ENCODE measurements around the gene LARP4. TPM values are rescaled to one million over a fixed set of nuclear protein-coding genes. Genes with fewer than 3 reads are reported as not detected.
A peak's percentile ranks its signal among the peaks of the same experiment; 100 is the strongest.

Gene LARP4
- total RNA-seq, 1 donor from 2014 or later: 46.5 TPM

- no peak for DNase-seq (ENCODE audit: low read depth)
Measured at GRCh38 chr12:50477241-50477832, 76.7 kb downstream of the LARP4 start.

- DNase-seq (ENCODE audit: low read depth): no peak
Measured at GRCh38 chr12:50482571-50482970, 81.9 kb downstream of the LARP4 start.

DNA sequence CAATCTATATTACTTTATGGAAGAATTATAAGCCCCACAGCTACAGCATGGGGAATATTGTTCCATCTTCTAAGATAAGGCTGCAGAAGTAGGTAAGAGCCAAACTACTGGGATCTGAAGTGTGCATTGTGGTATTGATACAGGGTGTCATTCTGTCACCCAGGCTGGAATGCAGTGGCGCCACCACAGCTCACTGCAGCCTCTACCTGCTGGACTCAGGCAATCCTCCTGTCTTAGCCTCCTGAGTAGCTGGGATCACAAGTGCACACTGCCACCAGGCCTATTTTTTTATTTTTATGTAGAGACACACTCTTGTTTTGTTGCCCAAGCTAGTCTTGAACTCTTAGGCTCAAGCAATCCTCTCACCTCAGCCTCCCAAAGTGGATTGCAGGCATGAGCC lies 82.8 kb downstream of the LARP4 start:
- DNase-seq (ENCODE audit: low read depth): no peak

GRCh38 chr12:50488801-50489200 lies 88.1 kb downstream of the LARP4 start:
- DNase-seq (ENCODE audit: low read depth): no peak

DNA sequence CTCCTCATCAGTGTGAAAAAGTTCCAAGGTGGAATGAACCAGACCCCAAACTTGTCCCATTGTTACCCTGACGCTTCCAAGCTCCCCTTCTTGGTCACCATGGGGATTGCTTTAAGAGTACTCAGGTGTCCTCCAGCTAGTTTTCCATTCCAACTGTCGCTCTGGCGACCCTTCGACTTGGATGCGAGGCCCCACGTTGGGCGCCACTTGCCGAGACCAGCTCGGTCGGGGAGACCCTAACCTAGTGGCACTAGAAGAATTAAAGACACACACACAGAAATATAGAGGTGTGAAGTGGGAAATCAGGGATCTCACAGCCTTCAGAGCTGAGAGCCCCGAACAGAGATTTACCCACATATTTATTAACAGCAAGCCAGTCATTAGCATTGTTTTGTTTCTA lies 97.4 kb downstream of the LARP4 start:
- DNase-seq (ENCODE audit: low read depth): peak; percentile 9

DNA sequence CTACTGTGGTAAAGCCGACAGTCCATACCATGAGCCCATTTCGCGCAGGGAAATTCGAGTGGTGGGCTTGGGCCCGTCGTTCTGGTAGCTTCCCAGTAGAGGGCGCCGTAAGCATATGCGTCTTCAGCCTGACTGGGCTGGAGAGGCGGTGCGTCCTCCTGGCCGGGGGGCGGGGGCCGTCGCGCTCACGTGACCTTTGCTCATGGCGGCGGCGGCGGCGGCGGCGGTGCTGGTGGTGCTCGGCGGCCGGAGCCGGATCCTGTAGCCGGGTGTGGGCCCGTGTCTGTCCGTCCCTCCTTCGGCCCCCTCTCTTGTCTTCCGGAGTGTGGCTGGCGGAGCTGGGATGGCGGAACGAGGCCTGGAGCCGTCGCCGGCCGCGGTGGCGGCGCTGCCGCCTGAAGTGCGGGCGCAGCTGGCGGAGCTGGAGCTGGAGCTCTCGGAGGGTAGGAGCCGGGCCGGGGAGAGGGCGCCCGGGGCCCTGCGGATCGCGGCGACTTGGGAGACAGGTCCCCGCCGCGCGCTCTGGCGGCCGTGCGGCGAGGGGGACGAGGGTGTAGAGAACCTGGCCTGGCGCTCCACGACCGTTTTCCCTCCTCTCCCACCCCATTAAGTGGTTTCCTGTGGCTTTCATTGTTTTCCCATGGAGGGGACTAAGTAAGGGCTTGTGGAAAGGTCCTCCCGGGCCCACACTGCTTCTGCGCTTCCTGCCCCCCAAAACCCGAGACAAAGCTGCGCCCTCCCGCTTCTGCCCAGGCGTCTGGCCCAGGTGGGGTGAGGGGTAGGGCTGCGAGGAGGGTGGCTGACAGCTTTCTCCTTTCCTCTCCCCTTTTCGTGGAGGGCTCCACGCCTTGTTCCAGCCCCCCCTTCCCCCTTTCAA lies 104.4 kb downstream of the LARP4 start, which contains the start of gene DIP2B:
Gene DIP2B, plus strand, starts transcription at position 188 of the 877 bp plus-strand sequence. Its CDS starts 156 bp downstream, at position 344.
- peak; percentile 91 for DNase-seq (ENCODE audit: low read depth)

DNA sequence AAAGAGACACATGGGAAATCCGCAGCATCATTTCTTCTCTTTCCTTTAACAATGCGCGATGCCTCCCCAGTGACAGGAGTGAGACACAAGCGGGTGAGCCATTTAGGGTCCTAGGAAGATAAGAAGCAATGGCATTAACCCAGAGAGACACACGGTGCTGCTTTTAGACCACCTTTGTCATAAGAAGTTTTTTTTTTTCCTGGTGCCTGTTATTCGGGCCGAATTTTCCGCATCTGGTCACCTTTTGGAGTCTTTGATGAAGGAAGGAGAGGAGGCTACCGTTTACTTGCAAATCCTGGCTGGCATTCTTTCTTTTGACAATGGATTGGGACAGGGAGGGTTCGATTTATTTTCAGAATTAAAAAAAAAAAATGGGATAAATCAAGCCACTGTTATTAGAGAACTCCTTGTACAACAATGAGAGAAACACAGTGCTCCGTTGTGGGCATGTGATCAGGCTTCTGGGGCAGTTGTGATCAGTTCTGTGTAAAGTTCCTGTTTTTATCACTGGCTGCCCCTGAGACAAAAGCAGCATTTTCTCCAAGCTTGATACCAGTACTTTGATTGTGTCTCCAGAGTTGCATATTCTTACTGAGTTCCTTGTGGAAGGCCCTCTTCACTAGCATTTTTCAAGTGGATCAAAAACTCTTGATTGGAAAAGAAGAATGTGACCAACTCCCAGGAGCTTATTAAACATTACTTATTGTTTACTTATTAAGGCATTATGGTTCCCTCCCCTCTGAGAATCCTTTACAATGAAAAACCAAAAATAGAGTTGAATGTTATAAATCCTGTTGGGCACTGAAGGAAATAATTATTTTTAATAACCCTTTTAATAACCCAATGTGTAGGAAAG lies 105.2 kb downstream of the LARP4 start:
- DNase-seq (ENCODE audit: low read depth): no peak

- DNase-seq (ENCODE audit: low read depth): no peak
Measured at GRCh38 chr12:50506753-50507473, 106.2 kb downstream of the LARP4 start.

GRCh38 chr12:50507474-50507838 lies 106.8 kb downstream of the LARP4 start:
- no peak for DNase-seq (ENCODE audit: low read depth)

GRCh38 chr12:50507930-50508329 lies 107.2 kb downstream of the LARP4 start:
- DNase-seq (ENCODE audit: low read depth): no peak

DNA sequence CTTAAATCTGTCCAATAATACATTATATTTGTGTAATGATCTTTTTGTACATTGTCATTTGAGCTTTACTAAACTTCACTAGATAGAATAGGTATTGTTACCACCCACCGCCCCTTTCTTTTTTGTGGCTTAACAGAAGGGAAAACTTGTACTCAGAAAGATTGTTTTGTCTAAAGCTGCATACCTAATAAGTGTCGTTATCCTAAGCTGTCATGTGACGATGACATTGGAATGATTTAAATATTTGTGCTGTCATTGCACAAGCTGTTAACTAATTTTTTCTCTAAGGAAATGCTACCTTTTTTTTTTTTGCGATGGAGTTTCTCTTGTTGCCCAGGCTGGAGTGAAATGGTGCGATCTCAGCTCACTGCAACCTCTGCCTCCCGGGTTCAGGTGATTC lies 107.7 kb downstream of the LARP4 start:
- DNase-seq (ENCODE audit: low read depth): no peak

DNA sequence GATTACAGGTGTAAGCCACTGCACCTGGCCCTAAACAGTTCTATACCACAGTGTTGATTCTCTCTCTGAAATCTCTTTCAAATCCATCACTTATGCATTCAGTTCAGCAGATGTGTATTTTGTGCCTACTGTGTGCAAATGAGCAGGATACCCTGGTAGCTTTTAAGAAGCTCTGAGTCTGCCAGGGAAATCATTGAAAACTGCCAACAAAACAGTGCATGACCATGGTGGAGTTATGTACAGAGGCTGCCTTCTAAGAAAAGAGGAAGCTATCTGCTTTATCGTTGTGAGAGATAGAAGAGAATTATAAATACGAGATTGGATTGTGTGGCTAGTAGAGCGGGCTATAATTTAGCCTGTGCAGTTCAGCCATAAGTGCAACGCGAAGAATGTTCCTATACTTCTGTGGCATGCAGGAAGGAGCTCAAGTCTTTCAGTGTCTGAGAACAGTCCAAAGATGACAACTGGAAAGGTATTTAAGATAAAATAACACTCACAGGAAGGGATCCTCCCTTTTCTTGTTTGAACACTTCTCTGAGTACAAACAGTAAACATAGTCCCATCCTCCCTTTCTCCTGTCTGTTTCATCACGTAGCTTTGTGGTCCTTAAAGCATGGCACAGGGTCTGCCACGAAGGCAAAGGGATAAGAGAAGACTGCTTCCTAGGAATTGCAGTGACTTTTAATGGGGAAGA lies 108.4 kb downstream of the LARP4 start:
- no peak for DNase-seq (ENCODE audit: low read depth)

- no peak for DNase-seq (ENCODE audit: low read depth)
Measured at GRCh38 chr12:50514526-50515276, 114.0 kb downstream of the LARP4 start.

DNA sequence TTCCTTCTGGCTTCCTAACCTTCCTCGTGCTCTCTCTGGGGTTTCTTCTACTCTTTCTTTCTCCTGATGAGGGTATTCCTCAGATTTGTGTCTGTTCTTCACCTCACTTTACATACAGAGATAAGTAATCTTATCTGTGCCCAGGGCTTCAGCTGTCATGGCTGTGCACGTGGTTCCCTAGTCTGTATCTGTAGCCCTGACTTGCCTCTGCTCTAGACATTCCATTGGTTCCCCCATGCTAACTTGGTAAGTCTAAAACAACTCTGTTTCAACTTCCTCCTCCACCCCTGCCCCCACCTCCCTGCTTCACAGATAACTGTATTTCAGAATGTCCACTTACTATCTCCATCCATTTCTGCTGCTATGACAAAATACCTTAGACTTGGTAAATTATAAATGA lies 114.9 kb downstream of the LARP4 start:
- DNase-seq (ENCODE audit: low read depth): no peak

DNA sequence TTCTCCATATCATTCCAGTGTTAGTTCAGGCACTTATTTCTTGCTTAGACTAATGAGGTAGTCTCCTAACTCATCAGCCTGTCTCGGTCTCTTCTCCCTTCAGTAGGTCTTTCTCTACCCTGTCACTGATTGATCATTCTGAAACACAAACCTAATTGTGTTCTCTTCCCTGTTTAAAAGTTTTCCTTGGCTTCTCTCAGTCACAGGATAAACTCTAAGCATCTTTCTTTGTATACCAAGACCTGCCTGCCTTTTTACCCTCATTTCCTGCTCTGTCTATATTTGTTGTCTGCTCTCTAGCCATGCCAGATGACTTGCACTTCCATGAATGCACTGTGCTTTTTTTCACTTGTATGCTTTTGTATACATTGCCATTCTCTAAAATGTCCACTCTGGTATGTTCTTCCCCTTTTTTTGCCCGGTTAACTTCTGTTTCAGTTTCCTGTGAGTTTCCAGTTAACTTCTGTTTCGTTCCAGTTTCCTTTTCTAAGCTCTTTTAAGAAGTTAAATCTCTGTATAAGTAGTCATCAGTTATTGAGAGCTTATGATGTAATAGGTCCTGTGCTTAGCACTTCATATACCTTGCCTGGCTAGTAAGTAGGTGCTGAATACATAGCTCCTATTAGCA lies 116.8 kb downstream of the LARP4 start:
- no peak for DNase-seq (ENCODE audit: low read depth)

DNA sequence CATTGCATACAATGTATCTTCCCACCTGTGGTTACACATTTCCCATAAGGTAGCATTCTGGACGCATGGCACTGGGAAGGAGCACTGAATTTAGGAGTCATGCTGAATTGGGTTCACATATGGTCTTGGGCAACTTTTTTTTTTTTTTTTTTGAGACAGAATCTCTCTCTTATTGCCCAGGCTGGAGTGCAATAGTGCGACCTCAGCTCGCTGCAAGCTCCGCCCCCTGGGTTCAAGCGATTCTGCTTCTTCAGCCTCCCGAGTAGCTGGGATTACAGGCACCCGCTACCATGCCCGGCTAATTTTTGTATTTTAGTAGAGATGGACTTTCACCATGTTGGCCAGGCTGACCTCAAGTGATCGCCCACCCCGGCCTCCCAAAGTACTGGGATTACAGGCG lies 117.4 kb downstream of the LARP4 start:
- DNase-seq (ENCODE audit: low read depth): no peak

- no peak for DNase-seq (ENCODE audit: low read depth)
Measured at GRCh38 chr12:50519353-50519752, 118.7 kb downstream of the LARP4 start.

DNA sequence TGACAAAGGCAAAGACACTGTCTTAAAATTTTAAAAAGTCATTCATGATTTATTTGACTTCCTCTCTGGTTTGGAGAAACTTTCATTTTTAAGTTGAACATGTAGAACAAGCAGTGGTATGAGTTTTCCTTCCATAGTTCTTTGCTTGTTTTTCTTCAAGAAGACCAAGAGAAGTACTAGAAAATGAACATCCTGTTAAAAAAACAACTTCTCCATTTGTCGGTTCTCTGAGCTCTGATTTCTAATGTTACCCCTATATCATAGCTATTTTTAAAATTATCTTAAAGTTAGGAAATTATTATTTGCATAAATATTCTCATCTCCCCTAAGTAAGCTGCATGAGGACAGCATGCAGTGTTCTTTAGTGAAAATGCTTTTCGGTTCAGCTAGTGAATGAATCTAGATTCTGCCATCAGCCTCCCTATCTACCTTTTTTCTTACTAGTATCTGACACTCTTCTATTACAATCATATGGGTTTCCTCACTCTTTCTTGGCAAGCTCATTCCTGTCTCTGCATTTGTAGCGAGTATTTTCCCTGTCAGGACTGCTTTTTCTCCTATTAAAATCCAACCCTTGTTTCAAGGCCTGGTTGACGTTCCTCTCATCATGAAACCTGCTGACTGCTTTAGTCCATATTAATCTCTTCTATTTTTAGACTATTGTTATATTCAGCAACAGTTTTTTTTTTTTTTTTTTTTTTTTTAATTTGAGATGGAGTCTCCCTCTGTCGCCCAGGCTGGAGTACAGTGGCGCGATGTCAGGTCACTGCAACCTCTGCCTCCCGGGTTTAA lies 119.9 kb downstream of the LARP4 start:
- DNase-seq (ENCODE audit: low read depth): no peak
